Mucosa of rectum (tissue), 2 donors: ENCODE results near the gene SUPT5H.

Experiments
- H3K27ac ChIP-seq, 2 donors: one replicate each; pipeline ENCODE4 v1.7.0; 2013; ENCODE audit warnings: inconsistent platforms in 2 of 2, low read depth in 2 of 2, low read length in 2 of 2
- H3K27me3 ChIP-seq, 2 donors: one replicate each; pipeline ENCODE4 v1.7.0; 2013; ENCODE audit warnings: low read length in 2 of 2; ENCODE audit not compliant: control insufficient read depth in 2 of 2, insufficient read depth in 2 of 2
- H3K36me3 ChIP-seq, 2 donors: one replicate each; pipeline ENCODE4 v1.7.0; 2013; ENCODE audit warnings: low read length in 2 of 2; ENCODE audit not compliant: control insufficient read depth in 2 of 2, insufficient read depth in 2 of 2
- H3K4me1 ChIP-seq, 2 donors: one replicate each; pipeline ENCODE4 v1.7.0; 2013; ENCODE audit warnings: low read length in 2 of 2, mild to moderate bottlenecking in 1 of 2; ENCODE audit not compliant: control insufficient read depth in 2 of 2, insufficient read depth in 2 of 2
- H3K4me3 ChIP-seq, 2 donors: one replicate each; pipeline ENCODE4 v1.7.0; 2013; ENCODE audit warnings: low read length in 2 of 2
- H3K9ac ChIP-seq, 2 donors: one replicate each; pipeline ENCODE4 v1.7.0; 2013; ENCODE audit warnings: low read length in 2 of 2, low read depth in 1 of 2, mild to moderate bottlenecking in 1 of 2
- H3K9me3 ChIP-seq, 2 donors: one replicate each; pipeline ENCODE4 v1.7.0; 2013; ENCODE audit warnings: low read length in 2 of 2; ENCODE audit not compliant: control insufficient read depth in 2 of 2
- donor health status: healthy.
- donor health status: Normal muscosa, but diverticular disease.

Gene SUPT5H

GRCh38 chr19:39497701-39497995 lies 52.3 kb downstream of the SUPT5H start:
- Histone ChIP-seq H3K4me3 (no peak overlapping the region), H3K27ac (no peak overlapping the region), H3K36me3 (no peaks in the 10 kb centered on the region), H3K9me3 (no peaks in the 10 kb centered on the region), H3K27me3 (peaks cover 26 to 31% of the 10 kb centered on the region in 2 donors), H3K9ac (no peak overlapping the region), H3K4me1 (peaks cover 8% of the 10 kb centered on the region in 2 donors)

- H3K27ac ChIP-seq: no peak overlapping the region
These were observed 52.8 kb downstream of the SUPT5H start for GRCh38 chr19:39497996-39498797.

GRCh38 chr19:39498798-39499642 lies 53.6 kb downstream of the SUPT5H start, which contains the start of gene DLL3:
DLL3 (plus strand) TSS chr19:39498947; CDS start chr19:39498975, 28 bp downstream.
- Histone ChIP-seq H3K36me3 (no peaks in the 10 kb centered on the region), H3K27ac (no peak within 1 kb of the TSS), H3K27me3 (peaks cover 30 to 31% of the 10 kb centered on the region in 2 donors), H3K4me1 (peaks cover 8 to 9% of the 10 kb centered on the region in 2 donors), H3K9ac (no peak within 1 kb of the TSS), H3K9me3 (no peaks in the 10 kb centered on the region), H3K4me3 (peak within 1 kb of the TSS in 1 of 2 donors; percentile 48)

More at GRCh38 chr19:39497996-39498797, 52.8 kb downstream of the SUPT5H start:
- Histone ChIP-seq H3K27me3 (peaks cover 26 to 31% of the 10 kb centered on the region in 2 donors), H3K9ac (no peak overlapping the region), H3K36me3 (no peaks in the 10 kb centered on the region), H3K4me3 (peak overlapping the region in 1 of 2 donors; percentile 48), H3K9me3 (no peaks in the 10 kb centered on the region), H3K4me1 (peaks cover 8 to 9% of the 10 kb centered on the region in 2 donors)

- Histone ChIP-seq H3K9ac (no peak overlapping the region), H3K27me3 (peaks cover 31% of the 10 kb centered on the region in 2 donors), H3K4me1 (peaks cover 8 to 9% of the 10 kb centered on the region in 2 donors), H3K9me3 (no peaks in the 10 kb centered on the region), H3K36me3 (no peaks in the 10 kb centered on the region), H3K4me3 (no peak overlapping the region), H3K27ac (no peak overlapping the region)
These were observed 54.5 kb downstream of the SUPT5H start for GRCh38 chr19:39499932-39500331.

GRCh38 chr19:39500543-39500942 lies 55.2 kb downstream of the SUPT5H start:
- Histone ChIP-seq H3K4me1 (peaks cover 8 to 9% of the 10 kb centered on the region in 2 donors), H3K4me3 (no peak overlapping the region), H3K9ac (no peak overlapping the region), H3K27me3 (peaks cover 35 to 37% of the 10 kb centered on the region in 2 donors), H3K9me3 (no peaks in the 10 kb centered on the region), H3K27ac (no peak overlapping the region), H3K36me3 (no peaks in the 10 kb centered on the region)

GRCh38 chr19:39501340-39501739 lies 56.0 kb downstream of the SUPT5H start:
- H3K27ac ChIP-seq: no peak overlapping the region
- no peak overlapping the region for H3K4me3 ChIP-seq
- H3K9ac ChIP-seq: no peak overlapping the region
- peaks cover 8 to 9% of the 10 kb centered on the region in 2 donors for H3K4me1 ChIP-seq
- peaks cover 37 to 42% of the 10 kb centered on the region in 2 donors for H3K27me3 ChIP-seq
- no peaks in the 10 kb centered on the region for H3K36me3 ChIP-seq
- H3K9me3 ChIP-seq: no peaks in the 10 kb centered on the region

- no peak overlapping the region for H3K9ac ChIP-seq
- peaks cover 48 to 53% of the 10 kb centered on the region in 2 donors for H3K27me3 ChIP-seq
- H3K36me3 ChIP-seq: no peaks in the 10 kb centered on the region
- no peak overlapping the region for H3K27ac ChIP-seq
- no peaks in the 10 kb centered on the region for H3K9me3 ChIP-seq
- H3K4me3 ChIP-seq: no peak overlapping the region
- peaks cover 11 to 12% of the 10 kb centered on the region in 2 donors for H3K4me1 ChIP-seq
These were observed 57.4 kb downstream of the SUPT5H start for GRCh38 chr19:39502640-39503417.

GRCh38 chr19:39506598-39506943 lies 61.2 kb downstream of the SUPT5H start:
- Histone ChIP-seq H3K27me3 (peaks cover 34 to 37% of the 10 kb centered on the region in 2 donors), H3K4me3 (no peak overlapping the region), H3K27ac (no peak overlapping the region), H3K36me3 (no peaks in the 10 kb centered on the region), H3K4me1 (peaks cover 3 to 7% of the 10 kb centered on the region in 2 donors), H3K9me3 (no peaks in the 10 kb centered on the region), H3K9ac (no peak overlapping the region)

GRCh38 chr19:39506944-39507714 lies 61.7 kb downstream of the SUPT5H start:
- no peaks in the 10 kb centered on the region for H3K36me3 ChIP-seq
- peaks cover 3 to 7% of the 10 kb centered on the region in 2 donors for H3K4me1 ChIP-seq
- no peak overlapping the region for H3K27ac ChIP-seq
- H3K4me3 ChIP-seq: peak overlapping the region; percentile 22 to 56
- peaks cover 33 to 37% of the 10 kb centered on the region in 2 donors for H3K27me3 ChIP-seq
- no peak overlapping the region for H3K9ac ChIP-seq
- H3K9me3 ChIP-seq: no peaks in the 10 kb centered on the region
